ENCODE data around the gene NNT. TPM values are rescaled to one million over a fixed set of nuclear protein-coding genes. Genes with fewer than 3 reads are reported as not detected.

The NNT gene
- total and polyA plus RNA-seq, 2 donors from 2014 or later: 56.4 to 101 TPM

- H3K4me3 ChIP-seq (ENCODE audit: low read length in 3 of 3): no peak overlapping the region
- FAIRE-seq (no peak), DNase-seq (no peak)
- H3K4me1 ChIP-seq (ENCODE audit: control insufficient read depth in 2 of 3, insufficient read depth in 2 of 3, low read depth in 1 of 3, low read length in 3 of 3): no peaks in the 10 kb centered on the region
- H3K36me3 ChIP-seq (ENCODE audit: control insufficient read depth in 2 of 3, insufficient read depth in 3 of 3, low read length in 3 of 3): peaks cover 0 to 6% (median 5%) of the 10 kb centered on the region in 3 donors
- no peaks in the 10 kb centered on the region for H3K27me3 ChIP-seq (ENCODE audit: control insufficient read depth, insufficient read depth, low read length)
- H3K9me3 ChIP-seq (ENCODE audit: control insufficient read depth in 2 of 3, insufficient read depth in 1 of 3, low read length in 3 of 3): no peaks in the 10 kb centered on the region
- TF ChIP-seq CTCF (IDR thresholded peaks at IDR 0.05; ENCODE audit: borderline replicate concordance, extremely low read depth, insufficient read depth): no peak
- intact Hi-C loops (cut with DNase I): no loop called here
- H3K9ac ChIP-seq (ENCODE audit: low read length in 3 of 3): no peak overlapping the region
- H3K27ac ChIP-seq (ENCODE audit: low read depth in 2 of 2, low read length in 2 of 2): no peak overlapping the region
These were observed 40.3 kb downstream of the NNT start for GRCh38 chr5:43643327-43643726.

DNA sequence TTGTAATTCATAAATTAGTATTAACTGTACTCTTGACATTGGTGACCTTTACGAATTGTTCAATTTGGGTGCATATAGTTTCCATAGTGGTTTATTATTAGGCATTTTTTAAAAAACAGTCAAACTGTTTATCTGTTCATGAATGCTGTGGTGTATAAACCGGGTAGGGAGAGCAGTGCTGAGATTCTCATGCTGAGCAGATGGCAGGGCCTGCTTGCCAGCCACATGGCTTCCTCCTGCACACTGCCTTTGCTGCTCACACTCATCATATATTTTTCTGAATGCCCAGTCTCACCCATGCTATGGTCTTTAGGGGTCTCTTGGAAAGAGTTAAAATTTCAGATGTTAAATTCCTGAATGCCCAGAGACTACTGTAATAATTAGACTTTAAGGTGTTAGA is 40.8 kb downstream of the NNT start:
- Histone ChIP-seq H3K27ac (ENCODE audit: low read depth in 2 of 2, low read length in 2 of 2) (no peak overlapping the region), H3K9me3 (ENCODE audit: control insufficient read depth in 2 of 3, insufficient read depth in 1 of 3, low read length in 3 of 3) (no peaks in the 10 kb centered on the region), H3K4me3 (ENCODE audit: low read length in 3 of 3) (no peak overlapping the region), H3K9ac (ENCODE audit: low read length in 3 of 3) (no peak overlapping the region), H3K4me1 (ENCODE audit: control insufficient read depth in 2 of 3, insufficient read depth in 2 of 3, low read depth in 1 of 3, low read length in 3 of 3) (no peaks in the 10 kb centered on the region), H3K27me3 (ENCODE audit: control insufficient read depth, insufficient read depth, low read length) (no peaks in the 10 kb centered on the region), H3K36me3 (ENCODE audit: control insufficient read depth in 2 of 3, insufficient read depth in 3 of 3, low read length in 3 of 3) (peaks cover 0 to 6% (median 5%) of the 10 kb centered on the region in 3 donors)
- DNase-seq (no peak), FAIRE-seq (no peak)
- intact Hi-C loops (cut with DNase I): no loop called here
- no peak for TF ChIP-seq CTCF (IDR thresholded peaks at IDR 0.05; ENCODE audit: borderline replicate concordance, extremely low read depth, insufficient read depth)

DNA sequence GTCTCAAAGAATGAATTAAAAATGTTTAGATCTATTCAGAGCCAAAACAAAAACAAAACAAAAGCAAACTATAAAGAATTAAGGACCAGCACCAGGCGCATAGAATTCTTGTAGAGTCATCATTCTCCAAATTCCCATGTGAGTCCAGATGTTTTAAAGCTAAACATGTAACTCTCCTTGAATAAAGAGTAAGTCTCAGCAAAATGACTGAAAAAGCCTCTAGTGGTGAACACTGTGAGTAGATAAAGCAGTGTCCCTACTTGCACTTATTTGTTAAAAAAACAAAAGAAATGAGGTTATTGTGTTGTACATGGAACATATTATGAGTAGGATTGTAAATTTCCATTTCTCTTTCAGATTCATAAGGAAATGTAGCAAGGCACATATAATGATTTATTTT is 44.0 kb downstream of the NNT start:
- no peaks in the 10 kb centered on the region for H3K9me3 ChIP-seq (ENCODE audit: control insufficient read depth in 2 of 3, insufficient read depth in 1 of 3, low read length in 3 of 3)
- no peaks in the 10 kb centered on the region for H3K4me1 ChIP-seq (ENCODE audit: control insufficient read depth in 2 of 3, insufficient read depth in 2 of 3, low read depth in 1 of 3, low read length in 3 of 3)
- H3K9ac ChIP-seq (ENCODE audit: low read length in 3 of 3): no peak overlapping the region
- no peak for TF ChIP-seq CTCF (IDR thresholded peaks at IDR 0.05; ENCODE audit: borderline replicate concordance, extremely low read depth, insufficient read depth)
- FAIRE-seq: no peak
- no peak overlapping the region for H3K27ac ChIP-seq (ENCODE audit: low read depth in 2 of 2, low read length in 2 of 2)
- intact Hi-C loops (cut with DNase I): no loop called here
- H3K36me3 ChIP-seq (ENCODE audit: control insufficient read depth in 2 of 3, insufficient read depth in 3 of 3, low read length in 3 of 3): peaks cover 5 to 30% (median 12%) of the 10 kb centered on the region in 3 donors
- no peak for DNase-seq
- H3K4me3 ChIP-seq (ENCODE audit: low read length in 3 of 3): no peak overlapping the region
- H3K27me3 ChIP-seq (ENCODE audit: control insufficient read depth, insufficient read depth, low read length): no peaks in the 10 kb centered on the region

- Histone ChIP-seq H3K4me3 (ENCODE audit: low read length in 3 of 3) (no peak overlapping the region), H3K9me3 (ENCODE audit: control insufficient read depth in 2 of 3, insufficient read depth in 1 of 3, low read length in 3 of 3) (no peaks in the 10 kb centered on the region), H3K4me1 (ENCODE audit: control insufficient read depth in 2 of 3, insufficient read depth in 2 of 3, low read depth in 1 of 3, low read length in 3 of 3) (no peaks in the 10 kb centered on the region), H3K27me3 (ENCODE audit: control insufficient read depth, insufficient read depth, low read length) (no peaks in the 10 kb centered on the region), H3K9ac (ENCODE audit: low read length in 3 of 3) (no peak overlapping the region), H3K27ac (ENCODE audit: low read depth in 2 of 2, low read length in 2 of 2) (no peak overlapping the region), H3K36me3 (ENCODE audit: control insufficient read depth in 2 of 3, insufficient read depth in 3 of 3, low read length in 3 of 3) (peaks cover 5 to 31% (median 12%) of the 10 kb centered on the region in 3 donors)
- no peak for FAIRE-seq
- DNase-seq: no peak
- TF ChIP-seq CTCF (IDR thresholded peaks at IDR 0.05; ENCODE audit: borderline replicate concordance, extremely low read depth, insufficient read depth): no peak
- intact Hi-C loops (cut with DNase I): no loop called here
These were observed 44.8 kb downstream of the NNT start for GRCh38 chr5:43647789-43648188.

Data from kidney (tissue), 14 donors.